Right atrium auricular region (tissue), 2 donors: ENCODE measurements around the gene HGS. TPM values are rescaled to one million over a fixed set of nuclear protein-coding genes. Genes with fewer than 3 reads are reported as not detected.

ENCODE experiments used
- DNase-seq: peaks from one replicate; pipeline ENCODE4 v3.0.0-alpha.2; 2019; ENCODE audit warnings: low spot score
- H3K27ac ChIP-seq, 2 donors: fragments of 200-600 bp; sonication (generic); 1 replicate in 1 of 2; 2 replicates in 1 of 2; pipeline ENCODE4 v1.5.1; 2016 to 2019
- H3K27me3 ChIP-seq, 2 donors: fragments of 200-600 bp; sonication (generic); one replicate each; pipeline versions ENCODE4 v1.5.1 to v1.6.0; 2017 to 2019
- H3K36me3 ChIP-seq: fragments of 200-600 bp; sonication (generic); one replicate; pipeline ENCODE4 v1.5.1; 2016
- H3K4me1 ChIP-seq, 2 donors: fragments of 200-600 bp; sonication (generic); one replicate each; pipeline versions ENCODE4 v1.5.1 to v1.6.0; 2017 to 2019
- H3K4me3 ChIP-seq, 2 donors: fragments of 200-600 bp; sonication (generic); 1 replicate in 1 of 2; 2 replicates in 1 of 2; pipeline ENCODE4 v1.5.1; 2017 to 2019; ENCODE audit warnings: mild to moderate bottlenecking in 1 of 2, moderate library complexity in 1 of 2
- H3K9me3 ChIP-seq, 2 donors: fragments of 200-600 bp; sonication (generic); one replicate each; pipeline ENCODE4 v1.5.1; 2019
- CTCF ChIP-seq, 2 donors: fragments of 200-600 bp; sonication (generic); IDR thresholded peaks; one replicate each; pipeline ENCODE4 v1.5.1; 2019; ENCODE audit warnings: antibody characterized with exemption in 2 of 2
- total RNA-seq, 2 donors: library from RNA; depleted of rRNA; stranded (reverse); fragments of >200 nt; gene quantifications; one replicate each; pipeline ENCODE4 v1.1.0, GENCODE V29; 2016

The HGS gene
- total RNA-seq, 2 donors from 2014 or later: 33.7 to 59.5 TPM

- TF ChIP-seq CTCF (IDR thresholded peaks at IDR 0.05): no peak
- Histone ChIP-seq H3K4me1 (no peaks in the 10 kb centered on the region), H3K27ac (no peak overlapping the region), H3K4me3 (no peak overlapping the region), H3K27me3 (peaks cover 4 to 8% of the 10 kb centered on the region in 2 donors), H3K36me3 (no peaks in the 10 kb centered on the region), H3K9me3 (peaks cover 0 to 6% of the 10 kb centered on the region in 2 donors)
- DNase-seq: no peak
Measured at GRCh38 chr17:81652906-81653771, 30.7 kb upstream of the HGS start.

- H3K27me3 ChIP-seq: no peaks in the 10 kb centered on the region
- TF ChIP-seq CTCF (IDR thresholded peaks at IDR 0.05): no peak
- H3K36me3 ChIP-seq: no peaks in the 10 kb centered on the region
- no peak for DNase-seq
- H3K9me3 ChIP-seq: no peaks in the 10 kb centered on the region
- H3K27ac ChIP-seq: no peak overlapping the region
- H3K4me3 ChIP-seq: no peak overlapping the region
- no peaks in the 10 kb centered on the region for H3K4me1 ChIP-seq
Measured at GRCh38 chr17:81655378-81656117, 28.3 kb upstream of the HGS start.

- Histone ChIP-seq H3K27me3 (no peaks in the 10 kb centered on the region), H3K4me3 (no peak within 1 kb of the TSS), H3K27ac (no peak within 1 kb of the TSS), H3K36me3 (no peaks in the 10 kb centered on the region), H3K9me3 (no peaks in the 10 kb centered on the region), H3K4me1 (no peaks in the 10 kb centered on the region)
- DNase-seq: no peak
- TF ChIP-seq CTCF (IDR thresholded peaks at IDR 0.05): no peak
Measured at GRCh38 chr17:81656118-81656743, 27.6 kb upstream of the HGS start, which contains the start of gene PDE6G. Gene PDE6G (minus strand): TSS chr17:81656542. CDS start chr17:81653305, 3,237 bp downstream.

- H3K9me3 ChIP-seq: no peaks in the 10 kb centered on the region
- TF ChIP-seq CTCF (IDR thresholded peaks at IDR 0.05): no peak
- no peak overlapping the region for H3K4me3 ChIP-seq
- no peaks in the 10 kb centered on the region for H3K4me1 ChIP-seq
- no peaks in the 10 kb centered on the region for H3K27me3 ChIP-seq
- DNase-seq: no peak
- no peaks in the 10 kb centered on the region for H3K36me3 ChIP-seq
- H3K27ac ChIP-seq: no peak overlapping the region
Measured at GRCh38 chr17:81656835-81657234, 27.0 kb upstream of the HGS start.

- H3K27me3 ChIP-seq: no peaks in the 10 kb centered on the region
- no peak for DNase-seq
- no peak for TF ChIP-seq CTCF (IDR thresholded peaks at IDR 0.05)
- H3K36me3 ChIP-seq: no peaks in the 10 kb centered on the region
- no peak overlapping the region for H3K27ac ChIP-seq
- H3K9me3 ChIP-seq: no peaks in the 10 kb centered on the region
- H3K4me1 ChIP-seq: no peaks in the 10 kb centered on the region
- H3K4me3 ChIP-seq: no peak overlapping the region
Measured at GRCh38 chr17:81659038-81659437, 24.8 kb upstream of the HGS start.
